Thymus (tissue), 11 donors: ENCODE measurements around the gene SLC38A10. TPM values are rescaled to one million over a fixed set of nuclear protein-coding genes. Genes with fewer than 3 reads are reported as not detected.
A peak's percentile ranks its signal among the peaks of the same experiment; 100 is the strongest.
"Not testable (repeated sequence)": the region's sequence is repeated elsewhere in the genome, so short reads cannot be mapped to it uniquely, and the experiment has no call there.

Experiments
- DNase-seq, 9 donors: peaks; one replicate each; pipeline ENCODE4 v3.0.0-alpha.2; 2013; ENCODE audit warnings: low spot score in 9 of 9, low read depth in 6 of 9, missing footprints in 1 of 9
- H3K27ac ChIP-seq, 2 donors: one replicate each; pipeline ENCODE4 v1.5.1; 2013; ENCODE audit warnings: control low read depth in 1 of 2, low read depth in 1 of 2, low read length in 1 of 2, mild to moderate bottlenecking in 1 of 2, moderate library complexity in 1 of 2
- H3K27me3 ChIP-seq, 2 donors: one replicate each; pipeline ENCODE4 v1.5.1; 2013; ENCODE audit warnings: low read length in 1 of 2; ENCODE audit not compliant: control insufficient read depth in 2 of 2, insufficient read depth in 1 of 2
- H3K36me3 ChIP-seq, 2 donors: one replicate each; pipeline ENCODE4 v1.5.1; 2013; ENCODE audit warnings: low read length in 1 of 2, mild to moderate bottlenecking in 1 of 2, moderate library complexity in 1 of 2; ENCODE audit not compliant: control insufficient read depth in 2 of 2, insufficient read depth in 2 of 2
- H3K4me1 ChIP-seq, 2 donors: one replicate each; pipeline ENCODE4 v1.5.1; 2013; ENCODE audit warnings: low read length in 2 of 2; ENCODE audit not compliant: control insufficient read depth in 2 of 2, insufficient read depth in 2 of 2
- H3K4me3 ChIP-seq, 2 donors: one replicate each; pipeline ENCODE4 v1.5.1; 2013; ENCODE audit warnings: low read length in 2 of 2, control low read depth in 1 of 2, mild to moderate bottlenecking in 1 of 2
- H3K9me3 ChIP-seq, 2 donors: one replicate each; pipeline ENCODE4 v1.5.1; 2013; ENCODE audit warnings: low read length in 1 of 2, mild to moderate bottlenecking in 1 of 2; ENCODE audit not compliant: control insufficient read depth in 2 of 2, insufficient read depth in 1 of 2
- WGBS: extraction: QIAGEN DNeasy Blood & Tissue Kit; methylation state at CpG from one replicate; pipeline ENCODE4 v1.1.7; 2013; 5-methylcytosine and 5-hydroxymethylcytosine counted together
- polyA plus RNA-seq: library from polyadenylated mRNA; stranded (reverse); fragments of 200-250 nt; gene quantifications from one replicate; pipeline ENCODE4 v1.2.3, GENCODE V29; 2013
- total RNA-seq: library from RNA; stranded (reverse); fragments of 120-200 nt; gene quantifications from one replicate; pipeline ENCODE4 v1.2.4, GENCODE V29; 2013
- donor health status: healthy.

The SLC38A10 gene
- total and polyA plus RNA-seq, 2 donors, result 21.0 to 63.6 TPM

- no peak overlapping the region for H3K4me3 ChIP-seq
- DNase-seq, result no peak
- peaks cover 0 to under 1% of the 10 kb centered on the region in 2 donors for H3K4me1 ChIP-seq
- no peak overlapping the region for H3K27ac ChIP-seq
- H3K27me3 ChIP-seq, result peaks cover 0 to 4% of the 10 kb centered on the region in 2 donors
- H3K36me3 ChIP-seq, result peaks cover 44 to 58% of the 10 kb centered on the region in 2 donors
- WGBS, result 96% methylated on average over 32 of the region's 32 CpGs
- peaks cover 0 to 2% of the 10 kb centered on the region in 2 donors for H3K9me3 ChIP-seq
Measured at GRCh38 chr17:81228834-81229665, 66.1 kb downstream of the SLC38A10 start.

- no peak for DNase-seq
- peaks cover 40 to 52% of the 10 kb centered on the region in 2 donors for H3K36me3 ChIP-seq
- H3K4me1 ChIP-seq, result peaks cover 5 to 6% of the 10 kb centered on the region in 2 donors
- H3K4me3 ChIP-seq, result no peak overlapping the region
- peaks cover 3 to 10% of the 10 kb centered on the region in 2 donors for H3K27me3 ChIP-seq
- 82% methylated on average over 9 of the region's 9 CpGs for WGBS
- H3K9me3 ChIP-seq, result peaks cover 0 to 2% of the 10 kb centered on the region in 2 donors
- no peak overlapping the region for H3K27ac ChIP-seq
Measured at GRCh38 chr17:81228420-81228819, 66.7 kb downstream of the SLC38A10 start.

- Histone ChIP-seq H3K36me3 (peaks cover 33 to 44% of the 10 kb centered on the region in 2 donors), H3K27me3 (peaks cover 3 to 13% of the 10 kb centered on the region in 2 donors)
- 77% methylated on average over 2 of the region's 2 CpGs for WGBS
- not testable (repeated sequence) for H3K9me3 ChIP-seq, H3K27ac ChIP-seq, DNase-seq, H3K4me3 ChIP-seq, H3K4me1 ChIP-seq
Measured at GRCh38 chr17:81227630-81228029, 67.5 kb downstream of the SLC38A10 start.

- H3K27me3 ChIP-seq, result peaks cover 3 to 13% of the 10 kb centered on the region in 2 donors
- H3K4me1 ChIP-seq, result peaks cover 10 to 24% of the 10 kb centered on the region in 2 donors
- peaks cover 4 to 17% of the 10 kb centered on the region in 2 donors for H3K36me3 ChIP-seq
- H3K9me3 ChIP-seq, result no peaks in the 10 kb centered on the region
- H3K4me3 ChIP-seq, result peak overlapping the region; percentile 21 to 37
- DNase-seq, result peak in 1 of 9 donors; percentile 35
- WGBS, result 5% methylated on average over 11 of the region's 11 CpGs
- no peak overlapping the region for H3K27ac ChIP-seq
Measured at GRCh38 chr17:81223762-81224130, 71.4 kb downstream of the SLC38A10 start.

- Histone ChIP-seq H3K4me3 (peak within 1 kb of the TSS; percentile 56 to 80), H3K27me3 (peaks cover 3 to 13% of the 10 kb centered on the region in 2 donors), H3K27ac (no peak within 1 kb of the TSS), H3K36me3 (peaks cover 4 to 14% of the 10 kb centered on the region in 2 donors), H3K4me1 (peaks cover 10 to 24% of the 10 kb centered on the region in 2 donors), H3K9me3 (no peaks in the 10 kb centered on the region)
- 1% methylated on average over 79 of the region's 79 CpGs for WGBS
- DNase-seq, result peak; percentile 86 to 99 (median 96)
Measured at GRCh38 chr17:81222906-81223761, 72.0 kb downstream of the SLC38A10 start, which contains the start of gene CEP131. Gene CEP131, minus strand, starts transcription at chr17:81222965. Its CDS starts 2,909 bp downstream, at chr17:81220056.

- Histone ChIP-seq H3K9me3 (no peaks in the 10 kb centered on the region), H3K36me3 (peaks cover 4 to 16% of the 10 kb centered on the region in 2 donors), H3K4me1 (peaks cover 10 to 24% of the 10 kb centered on the region in 2 donors), H3K4me3 (peak overlapping the region; percentile 56 to 80), H3K27ac (no peak overlapping the region), H3K27me3 (peaks cover 3 to 13% of the 10 kb centered on the region in 2 donors)
- DNase-seq, result no peak
- under 1% methylated on average over 30 of the region's 30 CpGs for WGBS
Measured at GRCh38 chr17:81222620-81222905, 72.5 kb downstream of the SLC38A10 start.

GRCh38 chr17:81221842-81222619, 73.1 kb downstream of the SLC38A10 start:
- Histone ChIP-seq H3K27me3 (peaks cover 3 to 13% of the 10 kb centered on the region in 2 donors), H3K4me1 (peaks cover 10 to 24% of the 10 kb centered on the region in 2 donors), H3K4me3 (peak overlapping the region; percentile 56 to 80), H3K27ac (no peak overlapping the region), H3K9me3 (no peaks in the 10 kb centered on the region), H3K36me3 (peaks cover 5 to 22% of the 10 kb centered on the region in 2 donors)
- DNase-seq, result no peak
- 44% methylated on average over 24 of the region's 24 CpGs for WGBS

GRCh38 chr17:81221371-81221841, 73.7 kb downstream of the SLC38A10 start:
- peaks cover 10 to 24% of the 10 kb centered on the region in 2 donors for H3K4me1 ChIP-seq
- H3K27me3 ChIP-seq, result peaks cover 3 to 13% of the 10 kb centered on the region in 2 donors
- 85% methylated on average over 11 of the region's 11 CpGs for WGBS
- H3K4me3 ChIP-seq, result no peak overlapping the region
- H3K27ac ChIP-seq, result no peak overlapping the region
- peaks cover 10 to 23% of the 10 kb centered on the region in 2 donors for H3K36me3 ChIP-seq
- no peaks in the 10 kb centered on the region for H3K9me3 ChIP-seq
- no peak for DNase-seq
